AG08395 (cell line): ENCODE results near the gene ALDH1L1.

ENCODE experiments used
- DNase-seq: peaks from one replicate; pipeline ENCODE4 v3.0.0; 2012; ENCODE audit warnings: mixed read lengths, low spot score

The ALDH1L1 gene

DNA sequence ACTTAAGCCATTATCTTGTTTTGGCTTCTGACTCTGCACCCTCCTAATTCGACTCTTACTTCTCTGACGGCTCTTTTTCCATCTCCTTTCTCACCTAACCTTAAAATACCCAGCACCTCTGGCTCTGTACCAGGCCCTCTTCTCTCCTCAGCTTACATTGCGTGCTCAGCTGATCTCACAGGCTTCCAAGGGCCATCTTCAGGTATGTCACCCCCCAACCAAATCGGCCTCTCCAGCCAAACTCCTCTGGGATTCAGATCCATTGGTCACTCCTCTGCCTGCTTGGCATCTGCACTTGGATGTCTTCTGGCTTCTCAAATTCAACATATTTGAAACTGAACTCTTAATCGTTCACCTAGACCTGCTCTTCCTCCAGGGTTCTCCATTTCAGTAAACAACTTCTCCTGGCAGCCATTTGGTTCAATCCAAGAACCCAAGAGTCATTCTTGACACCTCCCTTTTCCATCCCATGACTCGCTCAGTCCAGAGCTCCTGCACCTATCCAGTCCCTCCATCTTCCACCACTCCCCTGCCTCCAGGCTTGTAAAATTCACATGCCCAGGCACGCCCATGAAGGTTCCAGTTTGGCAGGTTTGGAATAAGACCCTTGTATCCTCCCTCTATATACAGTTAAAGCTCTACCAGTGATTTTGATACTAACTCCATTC lies 61.2 kb downstream of the ALDH1L1 start:
- DNase-seq, result no peak

GRCh38 chr3:126118591-126118990 lies 61.8 kb downstream of the ALDH1L1 start:
- DNase-seq, result no peak

DNA sequence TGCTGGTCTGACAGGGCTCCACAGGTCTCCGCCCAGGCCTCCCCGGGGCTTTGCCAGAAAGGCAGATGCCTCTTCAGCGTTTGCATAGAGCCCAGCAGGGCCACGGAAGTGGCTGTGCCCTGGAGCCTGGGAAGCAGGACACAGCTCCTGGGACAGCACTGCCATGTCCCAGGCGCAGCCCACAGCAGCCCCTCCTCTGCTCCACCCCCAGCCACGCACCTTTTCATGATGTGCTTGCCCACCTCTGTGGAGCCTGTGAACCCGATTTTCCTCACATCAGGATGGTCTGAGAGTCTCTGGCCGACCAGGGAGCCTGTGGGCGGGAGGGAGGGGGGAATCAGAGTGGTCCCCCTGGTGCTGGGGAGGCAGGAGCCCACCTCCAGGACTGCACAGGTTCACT lies 62.6 kb downstream of the ALDH1L1 start:
- DNase-seq, result no peak

DNA sequence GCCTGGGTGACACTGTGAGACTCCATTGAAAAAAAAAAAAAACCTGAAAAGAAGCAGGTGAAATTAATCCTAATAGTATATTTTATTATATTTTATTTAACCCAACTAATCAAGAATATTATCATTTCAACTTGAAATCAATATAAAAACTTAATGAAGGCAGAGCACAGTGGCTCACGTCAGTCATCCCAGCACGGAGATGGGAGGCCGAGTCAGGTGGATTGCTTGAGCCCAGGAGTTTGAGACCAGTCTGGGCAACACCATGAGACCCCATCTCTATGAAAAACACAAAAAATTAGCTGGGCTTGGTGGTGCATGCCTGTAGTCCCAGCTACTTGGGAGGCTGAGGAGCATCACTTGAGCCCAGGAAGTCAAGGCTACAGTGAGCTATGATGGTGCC lies 63.2 kb downstream of the ALDH1L1 start:
- no peak for DNase-seq

DNA sequence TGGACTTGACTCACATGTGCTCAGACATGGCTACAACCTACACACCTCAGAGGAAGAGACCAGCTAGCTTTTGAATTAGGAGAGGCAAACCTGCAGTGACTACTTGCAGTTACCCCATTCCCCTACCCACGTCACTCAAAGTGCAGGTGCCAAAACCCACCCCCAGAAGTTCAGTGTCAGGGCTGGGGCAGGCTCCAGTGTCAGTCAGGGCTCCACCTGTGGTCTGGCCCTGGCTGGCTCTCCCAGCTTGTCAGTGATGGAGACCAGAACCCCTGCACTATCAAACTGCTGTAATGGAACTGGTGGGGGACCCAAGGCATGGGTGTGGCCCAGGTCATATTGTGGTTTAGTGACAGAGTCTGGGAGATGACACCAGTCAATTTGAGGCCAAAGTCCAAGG lies 63.9 kb downstream of the ALDH1L1 start:
- no peak for DNase-seq

DNA sequence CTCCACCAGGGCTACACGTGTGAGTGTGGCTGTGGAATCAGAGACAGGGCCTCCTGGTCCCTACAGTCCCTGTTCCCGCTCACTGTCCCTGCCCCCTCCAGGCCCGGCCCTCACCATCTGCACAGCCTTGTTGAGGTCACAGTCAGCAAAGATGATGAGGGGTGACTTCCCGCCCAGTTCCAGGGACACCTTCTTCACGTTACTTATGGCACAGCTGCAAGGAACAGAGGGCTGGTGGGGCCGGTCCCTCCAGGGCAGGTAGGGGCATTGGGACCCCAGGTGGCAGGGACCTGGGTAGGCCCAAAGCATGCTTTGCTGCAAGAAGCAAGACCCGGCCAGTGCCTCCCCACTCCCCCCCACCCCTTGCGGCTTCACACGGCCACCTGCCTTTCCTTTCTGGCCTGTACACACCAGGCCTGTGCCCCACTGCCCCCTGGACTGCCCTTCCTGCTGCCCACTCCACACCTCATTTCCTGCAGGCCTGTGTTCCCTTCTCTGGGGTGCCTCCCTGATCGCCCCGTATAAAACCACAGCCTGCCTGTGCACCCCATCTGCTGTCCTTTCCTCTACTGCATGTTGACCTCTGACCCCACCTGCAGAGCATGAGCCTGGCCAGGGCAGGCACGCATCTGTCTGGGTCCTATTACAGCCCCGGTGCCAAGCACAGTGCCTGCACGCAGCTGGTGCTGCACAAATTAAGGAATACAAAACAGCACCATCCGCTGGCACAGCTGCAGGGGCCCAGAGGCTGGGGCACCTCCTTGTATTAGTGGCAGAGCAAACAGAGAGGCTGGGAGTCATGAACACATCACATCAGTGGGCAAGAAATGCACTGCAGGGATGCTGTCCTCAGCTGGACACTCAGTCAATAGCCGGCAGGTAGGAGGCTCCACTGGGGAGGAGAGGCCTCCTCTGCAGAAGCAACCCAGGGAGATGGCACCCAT lies 65.7 kb downstream of the ALDH1L1 start:
- no peak for DNase-seq

DNA sequence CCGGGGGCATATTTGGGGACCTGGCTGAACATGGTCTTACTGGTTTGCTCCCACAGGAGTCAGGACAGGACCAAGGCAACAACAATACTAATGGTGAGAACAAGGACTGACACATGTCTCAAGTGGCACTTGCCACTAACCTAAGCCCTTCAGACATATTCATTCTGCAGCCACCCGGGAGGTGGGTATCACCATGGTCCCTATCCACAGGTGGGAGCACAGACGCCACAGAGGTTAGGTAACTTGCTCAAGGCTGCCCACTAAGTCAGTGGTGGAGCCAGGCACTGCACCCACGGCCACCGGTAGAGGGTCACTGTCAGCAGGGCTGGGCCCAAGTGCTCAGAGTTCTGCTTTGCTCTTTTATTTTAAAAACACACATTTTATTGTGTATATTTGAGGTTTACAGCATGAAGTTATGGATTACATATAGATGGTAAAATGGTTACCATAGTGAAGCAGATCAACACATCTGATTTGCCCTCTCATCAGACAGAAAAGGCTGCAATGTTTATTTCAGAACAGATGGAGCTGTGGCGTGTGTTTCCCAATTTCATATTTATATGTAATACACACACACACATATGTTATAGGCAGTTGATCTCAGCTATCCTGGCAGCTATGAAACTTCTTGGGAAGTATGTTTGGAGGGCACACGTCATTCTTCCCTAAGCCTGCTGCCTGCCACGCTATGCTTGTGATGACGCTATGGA lies 66.5 kb downstream of the ALDH1L1 start:
- no peak for DNase-seq

- DNase-seq, result no peak
Measured at GRCh38 chr3:126113238-126113555, 67.2 kb downstream of the ALDH1L1 start.

GRCh38 chr3:126112531-126113237 lies 67.7 kb downstream of the ALDH1L1 start:
- no peak for DNase-seq

- DNase-seq, result no peak
Measured at GRCh38 chr3:126111566-126112475, 68.6 kb downstream of the ALDH1L1 start.

- DNase-seq, result no peak
Measured at GRCh38 chr3:126111126-126111551, 69.2 kb downstream of the ALDH1L1 start.

DNA sequence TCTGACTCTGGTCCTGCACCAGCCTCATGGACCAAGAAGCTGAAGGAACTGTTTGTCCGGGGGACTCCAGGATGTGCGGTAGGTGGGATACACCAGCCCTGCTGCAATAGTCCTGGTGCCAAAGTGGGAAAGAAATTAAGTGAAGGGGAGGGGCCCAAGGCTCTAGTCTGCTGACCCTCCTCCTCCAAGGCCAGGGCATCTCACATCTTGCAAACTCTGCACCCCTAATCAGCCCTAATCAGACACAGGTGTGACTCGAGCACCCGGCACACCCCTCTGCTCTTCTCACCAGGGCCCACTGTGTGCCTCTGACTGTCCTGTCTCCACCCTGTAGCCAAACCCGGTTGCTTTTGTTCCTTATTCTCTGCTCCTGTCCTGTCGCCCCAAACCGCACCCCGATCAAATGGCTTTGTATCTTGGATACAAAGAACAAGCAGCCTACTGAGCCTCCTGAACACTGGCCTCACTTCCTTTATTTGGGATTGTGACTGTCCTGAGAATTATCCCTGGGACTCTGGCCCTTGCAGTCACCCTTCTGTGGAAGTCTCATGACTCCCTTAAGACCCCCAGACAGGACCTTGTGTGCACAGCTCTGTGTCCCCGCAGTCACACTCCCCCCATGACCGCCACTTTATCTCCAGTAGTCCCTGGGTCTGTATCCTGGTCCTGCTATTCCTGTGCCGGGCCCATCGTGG lies 69.8 kb downstream of the ALDH1L1 start:
- DNase-seq, result no peak

DNA sequence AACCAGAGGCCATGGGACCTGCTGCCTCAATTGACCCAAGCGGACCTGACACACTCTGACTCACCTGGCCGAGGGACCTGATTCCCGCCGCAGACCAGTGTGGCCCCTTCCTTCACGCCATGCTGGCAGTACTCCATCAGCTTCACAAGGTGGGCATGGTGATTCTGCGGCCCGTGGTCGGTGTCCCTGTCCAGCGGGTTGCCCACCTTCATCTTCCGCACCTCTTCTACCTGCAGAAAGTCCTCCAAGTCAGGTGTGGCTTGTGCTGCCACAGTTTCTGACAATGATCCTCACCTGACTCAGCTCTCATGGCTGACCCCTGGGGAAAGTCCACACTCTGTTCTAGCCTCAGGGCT lies 70.5 kb downstream of the ALDH1L1 start:
- no peak for DNase-seq

GRCh38 chr3:126109146-126109879 lies 71.1 kb downstream of the ALDH1L1 start:
- no peak for DNase-seq

GRCh38 chr3:126108676-126109050 lies 71.7 kb downstream of the ALDH1L1 start:
- DNase-seq, result no peak

GRCh38 chr3:126107957-126108675 lies 72.3 kb downstream of the ALDH1L1 start:
- no peak for DNase-seq

DNA sequence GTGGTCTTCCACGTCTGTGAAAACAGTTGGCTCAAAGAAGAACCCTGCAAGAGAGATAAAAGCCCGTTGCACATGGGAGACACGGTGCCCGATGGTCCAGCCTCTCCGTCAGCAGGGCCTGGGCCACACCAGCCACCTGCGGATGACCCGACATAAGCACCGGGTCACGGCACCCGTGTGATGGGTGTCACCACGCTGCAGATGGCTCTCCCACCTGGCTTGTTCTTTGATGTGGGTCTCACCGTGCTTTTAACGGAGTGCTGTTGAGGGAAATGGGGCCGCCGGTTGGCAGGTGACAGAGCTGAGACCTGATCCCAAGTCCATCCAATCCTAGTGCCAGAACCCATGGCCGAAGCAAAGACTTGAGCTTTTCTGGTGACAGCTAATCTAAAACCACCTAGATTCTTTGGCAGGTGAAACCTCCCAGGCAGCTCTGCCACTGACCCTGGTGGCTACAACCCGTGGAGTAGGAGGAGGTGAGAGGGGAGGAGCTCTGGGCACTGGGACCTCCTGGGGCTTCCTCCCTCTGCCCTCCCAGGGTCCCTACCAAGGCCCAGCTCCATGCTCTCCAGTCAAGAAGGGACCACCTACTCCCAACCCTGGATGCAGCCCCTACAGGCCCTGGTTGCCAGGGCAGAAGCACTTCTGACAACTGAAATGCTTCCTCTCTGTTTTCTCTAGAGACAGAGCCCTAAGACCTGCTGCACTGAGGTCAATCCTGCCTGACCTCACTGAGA lies 73.0 kb downstream of the ALDH1L1 start:
- DNase-seq, result no peak

DNA sequence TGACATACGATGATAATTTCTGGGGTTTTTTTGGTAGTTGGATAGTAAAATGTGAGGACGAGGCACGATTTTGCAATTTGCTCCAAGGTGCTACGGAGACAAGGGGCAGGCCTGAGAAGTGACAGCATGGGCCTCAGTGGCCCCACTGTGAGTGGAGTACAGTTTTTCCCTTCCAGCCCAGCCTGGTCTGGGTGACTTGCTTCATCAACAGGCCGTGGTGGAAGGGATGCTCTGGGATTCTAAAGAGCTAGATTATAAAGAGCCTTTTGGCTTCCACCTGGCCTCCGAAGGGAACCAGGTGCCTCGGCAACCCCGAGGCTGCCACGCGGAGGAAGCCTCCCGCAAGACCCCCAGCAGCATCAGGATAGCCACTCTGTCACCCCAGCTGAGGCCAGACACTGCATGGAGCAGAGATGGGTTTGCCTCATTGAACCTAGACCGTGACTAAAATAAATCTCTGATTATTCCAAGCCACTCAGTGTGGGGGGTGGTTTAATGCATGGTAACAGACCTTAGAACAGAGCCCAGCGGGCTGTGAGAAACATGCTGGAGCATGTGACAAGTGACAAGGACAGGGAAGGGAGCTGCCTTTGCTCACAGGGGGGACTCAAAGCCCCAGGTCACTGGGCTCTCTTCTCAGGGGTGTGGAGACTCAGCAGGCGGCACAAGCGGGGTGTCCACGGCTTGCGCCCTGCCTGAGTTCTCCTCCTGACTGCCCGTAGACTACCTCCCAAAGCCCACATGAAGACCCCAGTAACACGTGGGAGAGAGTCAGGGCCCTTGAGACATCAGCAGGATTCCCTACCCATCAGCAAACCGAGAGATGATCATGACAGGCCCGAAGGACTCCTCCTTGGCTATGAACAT lies 73.8 kb downstream of the ALDH1L1 start:
- DNase-seq, result no peak
